ENCODE measurements around the gene NUP153. TPM values are rescaled to one million over a fixed set of nuclear protein-coding genes. Genes with fewer than 3 reads are reported as not detected.
"Not testable (repeated sequence)": the region's sequence is repeated elsewhere in the genome, so short reads cannot be mapped to it uniquely, and the experiment has no call there.

NUP153 gene
- 30.5 TPM for total RNA-seq
- long read RNA-seq, full-length matches to known transcripts, result 2 of 20 reads
- long read RNA-seq, partial matches to known transcripts, result 9 of 20 reads
- long read RNA-seq, other reads (novel, unspliced or antisense), result 9 of 20 reads

DNA sequence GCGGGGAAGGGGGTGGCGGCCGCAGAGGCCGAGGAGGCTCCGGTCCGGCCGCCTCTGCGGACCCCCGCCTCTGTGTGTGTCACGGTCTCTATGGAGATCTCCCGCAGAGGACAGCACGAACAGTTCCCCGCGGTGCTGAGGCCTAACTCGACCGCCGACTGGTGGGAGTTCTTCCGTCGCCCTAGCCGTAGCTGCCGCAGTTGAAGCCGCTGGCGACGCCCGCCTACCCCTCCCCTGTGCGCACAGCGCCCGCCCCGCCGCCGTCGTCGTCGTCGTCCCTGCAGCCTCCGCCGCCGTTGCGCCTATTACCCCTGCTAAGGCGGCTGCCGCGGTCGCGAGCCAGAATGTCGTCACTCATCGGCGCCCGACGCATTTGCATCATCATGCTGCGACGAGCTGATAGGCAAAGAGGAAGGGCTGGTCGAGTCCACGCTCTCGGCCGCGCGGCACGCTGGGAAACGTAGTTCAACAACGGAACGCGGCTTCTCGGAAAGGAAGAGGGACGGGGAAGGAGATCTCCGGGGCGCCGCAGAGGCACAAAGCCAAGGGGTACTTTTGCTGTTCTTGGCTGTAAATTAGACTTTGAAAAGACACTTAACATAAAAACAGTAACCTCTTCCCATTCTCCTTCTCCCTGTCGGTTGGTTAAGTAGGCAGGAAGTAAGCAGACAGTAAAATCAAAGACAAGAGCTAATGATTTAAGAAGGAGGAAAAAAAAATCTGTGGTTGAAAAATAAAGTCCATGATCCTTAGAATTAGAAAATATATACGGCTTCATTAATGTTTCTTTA is at the start of gene NUP153:
NUP153 (minus strand) TSS at position 346 of the 791 bp plus-strand sequence. CDS start 538 bp downstream, outside the sequence.
- ATAC-seq, result peak; percentile 90 to 95

GRCh38 chr6:17754254-17754653 is 47.5 kb upstream of the NUP153 start:
- no peaks in the 10 kb centered on the region for H3K36me3 ChIP-seq
- H3K27me3 ChIP-seq (ENCODE audit: low read depth), result no peaks in the 10 kb centered on the region
- H3K27ac ChIP-seq, result no peak overlapping the region
- no peaks in the 10 kb centered on the region for H3K9me3 ChIP-seq
- TF ChIP-seq, protein P1, sequence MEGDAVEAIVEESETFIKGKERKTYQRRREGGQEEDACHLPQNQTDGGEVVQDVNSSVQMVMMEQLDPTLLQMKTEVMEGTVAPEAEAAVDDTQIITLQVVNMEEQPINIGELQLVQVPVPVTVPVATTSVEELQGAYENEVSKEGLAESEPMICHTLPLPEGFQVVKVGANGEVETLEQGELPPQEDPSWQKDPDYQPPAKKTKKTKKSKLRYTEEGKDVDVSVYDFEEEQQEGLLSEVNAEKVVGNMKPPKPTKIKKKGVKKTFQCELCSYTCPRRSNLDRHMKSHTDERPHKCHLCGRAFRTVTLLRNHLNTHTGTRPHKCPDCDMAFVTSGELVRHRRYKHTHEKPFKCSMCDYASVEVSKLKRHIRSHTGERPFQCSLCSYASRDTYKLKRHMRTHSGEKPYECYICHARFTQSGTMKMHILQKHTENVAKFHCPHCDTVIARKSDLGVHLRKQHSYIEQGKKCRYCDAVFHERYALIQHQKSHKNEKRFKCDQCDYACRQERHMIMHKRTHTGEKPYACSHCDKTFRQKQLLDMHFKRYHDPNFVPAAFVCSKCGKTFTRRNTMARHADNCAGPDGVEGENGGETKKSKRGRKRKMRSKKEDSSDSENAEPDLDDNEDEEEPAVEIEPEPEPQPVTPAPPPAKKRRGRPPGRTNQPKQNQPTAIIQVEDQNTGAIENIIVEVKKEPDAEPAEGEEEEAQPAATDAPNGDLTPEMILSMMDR (IDR thresholded peaks at IDR 0.05), result no peak
- ATAC-seq (no peak), DNase-seq (no peak)
- intact Hi-C loops (cut with DNase I), result no loop called here
- H3K4me3 ChIP-seq, result no peak overlapping the region
- no peaks in the 10 kb centered on the region for H3K4me1 ChIP-seq

More for the DNA sequence above, at the start of gene NUP153:
- no peaks in the 10 kb centered on the region for H3K36me3 ChIP-seq
- peaks cover 40% of the 10 kb centered on the region for H3K4me1 ChIP-seq
- H3K4me3 ChIP-seq, result peak within 1 kb of the TSS; percentile 91
- TF ChIP-seq, protein P1 (IDR thresholded peaks at IDR 0.05), result no peak
- DNase-seq, result peak; percentile 99
- H3K9me3 ChIP-seq, result no peaks in the 10 kb centered on the region
- H3K27me3 ChIP-seq (ENCODE audit: low read depth), result no peaks in the 10 kb centered on the region
- intact Hi-C loops (cut with DNase I), result no loop called here
- H3K27ac ChIP-seq, result peak within 1 kb of the TSS; percentile 100

GRCh38 chr6:17745324-17745723 is 38.6 kb upstream of the NUP153 start:
- H3K27ac ChIP-seq; ATAC-seq; H3K27me3 ChIP-seq (ENCODE audit: low read depth); H3K4me1 ChIP-seq; H3K4me3 ChIP-seq; DNase-seq; intact Hi-C loops (cut with DNase I); H3K36me3 ChIP-seq; H3K9me3 ChIP-seq: not testable (repeated sequence)

GRCh38 chr6:17744757-17745308 is 38.1 kb upstream of the NUP153 start:
- ATAC-seq; intact Hi-C loops (cut with DNase I); H3K27ac ChIP-seq; H3K27me3 ChIP-seq (ENCODE audit: low read depth); DNase-seq; H3K4me3 ChIP-seq; H3K36me3 ChIP-seq; H3K4me1 ChIP-seq; H3K9me3 ChIP-seq: not testable (repeated sequence)

GRCh38 chr6:17744019-17744756 is 37.5 kb upstream of the NUP153 start:
- Histone ChIP-seq H3K4me1 (no peaks in the 10 kb centered on the region), H3K27me3 (ENCODE audit: low read depth) (no peaks in the 10 kb centered on the region), H3K36me3 (no peaks in the 10 kb centered on the region), H3K27ac (no peak overlapping the region), H3K9me3 (no peaks in the 10 kb centered on the region), H3K4me3 (no peak overlapping the region)
- TF ChIP-seq, protein P1 (IDR thresholded peaks at IDR 0.05), result no peak
- DNase-seq, result no peak
- intact Hi-C loops (cut with DNase I), result no loop called here
- ATAC-seq, result no peak

DNA sequence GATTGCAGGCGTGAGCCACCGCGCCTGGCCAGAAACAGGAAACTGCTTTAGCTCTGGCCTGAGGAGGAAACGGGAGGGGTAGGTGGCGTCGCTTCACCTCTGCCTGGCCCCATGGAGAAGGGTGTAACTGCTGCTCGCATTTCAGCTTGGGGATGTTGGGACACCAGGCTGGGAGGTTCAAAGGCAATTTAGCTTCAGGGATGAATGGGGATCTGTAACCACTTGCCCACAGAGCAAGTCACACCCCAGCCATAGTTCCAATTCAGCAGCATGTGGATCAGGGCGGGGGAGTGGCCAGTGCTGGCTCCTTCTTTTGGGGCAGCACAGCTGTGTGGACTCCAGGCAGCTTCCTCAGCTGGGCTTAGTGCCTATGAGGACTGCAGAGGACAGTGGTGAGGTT is 34.8 kb upstream of the NUP153 start:
- no peak overlapping the region for H3K27ac ChIP-seq
- H3K27me3 ChIP-seq (ENCODE audit: low read depth), result no peaks in the 10 kb centered on the region
- H3K9me3 ChIP-seq, result peaks cover 24% of the 10 kb centered on the region
- intact Hi-C loops (cut with DNase I), result no loop called here
- ATAC-seq, result peak in 1 of 2 donors; percentile 42
- TF ChIP-seq, protein P1 (IDR thresholded peaks at IDR 0.05), result no peak
- DNase-seq, result no peak
- H3K4me3 ChIP-seq, result no peak overlapping the region
- H3K36me3 ChIP-seq, result no peaks in the 10 kb centered on the region
- no peaks in the 10 kb centered on the region for H3K4me1 ChIP-seq

Data from lower lobe of right lung (tissue), 2 donors.